GM12878 (cell line): ENCODE data around the gene CMTM3. TPM values are rescaled to one million over a fixed set of nuclear protein-coding genes. Genes with fewer than 3 reads are reported as not detected.

Source experiments
- ATAC-seq: fragments of 200-7000 bp; cut with Tn5 transposase; 3 replicates; pipeline ENCODE4 v1.9.1; 2020; ENCODE audit warnings: mild to moderate bottlenecking, moderate library complexity
- BruUV-seq: library from RNA; stranded (reverse); fragments of 400-500 nt; replicated peaks from 2 replicates; lab custom pipeline; 2021; lab: Mats Ljungman, UMichigan
- CTCF ChIA-PET: fragments of 300-600 bp; sonication (Branson Sonifier 250); formaldehyde crosslinking; extraction: SDS; loops from one replicate; lab custom pipeline; 2021; ENCODE audit warnings: inconsistent platforms; lab: Yijun Ruan, JAX
- POLR2A ChIA-PET: fragments of 350-600 bp; formaldehyde crosslinking; extraction: SDS; loops from one replicate; lab custom pipeline; 2021; ENCODE audit warnings: inconsistent platforms; lab: Charles Lee
- RAD21 ChIA-PET: fragments of 300-600 bp; sonication (Branson Sonifier 250); formaldehyde crosslinking; loops from one replicate; lab custom pipeline; 2023; ENCODE audit warnings: antibody characterized with exemption; ENCODE audit not compliant: unreplicated experiment; lab: Charles Lee
- SMC1A ChIA-PET: fragments of 300-600 bp; sonication (Branson Sonifier 250); formaldehyde crosslinking; loops from one replicate; lab custom pipeline; 2023; ENCODE audit not compliant: unreplicated experiment, uncharacterized antibody; lab: Charles Lee
- DNase-seq: peaks from one replicate; pipeline ENCODE4 v3.0.0-alpha.2; 2011; ENCODE audit warnings: low read depth, low spot score
- FAIRE-seq: peaks from 3 replicates; lab custom pipeline; 2011; peaks lifted over from hg19 to GRCh38; lab: Jason Lieb, UNC
- H2AFZ ChIP-seq: 2 replicates; pipeline ENCODE4 v1.6.0; 2011; ENCODE audit warnings: low read depth, low read length, control low read depth; ENCODE audit not compliant: control insufficient read depth
- H3K27ac ChIP-seq: 2 replicates; pipeline ENCODE4 v1.5.1; 2011; ENCODE audit warnings: control low read depth; ENCODE audit not compliant: control insufficient read depth, insufficient read depth
- H3K27me3 ChIP-seq, 2 experiments: replicated peaks in 1 of 2; 2 replicates each; pipeline versions ENCODE4 v1.6.0 to v1.6.1; 2011; ENCODE audit warnings: low read length in 1 of 2; ENCODE audit not compliant: control insufficient read depth in 2 of 2, insufficient read depth in 2 of 2
- H3K36me3 ChIP-seq, 2 experiments: 2 replicates each; pipeline ENCODE4 v1.5.1; 2011; ENCODE audit warnings: low read length in 1 of 2; ENCODE audit not compliant: control insufficient read depth in 2 of 2, insufficient read depth in 2 of 2
- H3K4me1 ChIP-seq: 2 replicates; pipeline ENCODE4 v1.6.1; 2011; ENCODE audit warnings: mild to moderate bottlenecking, low read length, moderate library complexity, mixed read lengths; ENCODE audit not compliant: control insufficient read depth, insufficient read depth
- H3K4me2 ChIP-seq: 2 replicates; pipeline ENCODE4 v1.6.0; 2011; ENCODE audit warnings: control low read depth; ENCODE audit not compliant: control insufficient read depth, insufficient read depth
- H3K4me3 ChIP-seq: fragments of 200-600 bp; sonication (generic); 2 replicates; pipeline ENCODE4 v1.5.1; 2016
- H3K79me2 ChIP-seq: 2 replicates; pipeline ENCODE4 v1.6.0; 2011; ENCODE audit warnings: low read length; ENCODE audit not compliant: control insufficient read depth, insufficient read depth
- H3K9ac ChIP-seq: 2 replicates; pipeline ENCODE4 v1.8.0; 2011; ENCODE audit warnings: low read length, control low read depth, mixed read lengths; ENCODE audit not compliant: control insufficient read depth, insufficient read depth
- H3K9me3 ChIP-seq: replicated peaks from 3 replicates; pipeline ENCODE4 v1.5.1; 2011; ENCODE audit warnings: mild to moderate bottlenecking, low read length; ENCODE audit not compliant: control insufficient read depth, insufficient read depth
- H4K20me1 ChIP-seq: 2 replicates; pipeline ENCODE4 v1.6.0; 2011; ENCODE audit not compliant: control insufficient read depth, insufficient read depth
- CBFB ChIP-seq: IDR thresholded peaks from 2 replicates; pipeline ENCODE4 v1.6.1; 2016; ENCODE audit warnings: antibody characterized with exemption, low read depth
- CBX3 ChIP-seq: fragments of 200-600 bp; sonication (generic); IDR thresholded peaks from 2 replicates; pipeline ENCODE4 v1.6.1; 2016; ENCODE audit warnings: low read depth, borderline replicate concordance
- CREM ChIP-seq: IDR thresholded peaks from 2 replicates; pipeline ENCODE4 v1.6.1; 2014; ENCODE audit warnings: antibody characterized with exemption, low read depth
- EED ChIP-seq: sonication (generic); IDR thresholded peaks from 2 replicates; pipeline ENCODE4 v1.6.1; 2016; ENCODE audit warnings: antibody characterized with exemption, low read depth
- IKZF2 ChIP-seq, 2 experiments: fragments of 450-650 bp; IDR thresholded peaks; 2 replicates each; pipeline ENCODE4 v1.6.1; 2017; ENCODE audit warnings: mild to moderate bottlenecking in 2 of 2, moderate library complexity in 2 of 2
- MEF2A ChIP-seq: IDR thresholded peaks from 2 replicates; pipeline ENCODE4 v1.6.1; 2011; ENCODE audit warnings: low read depth, mild to moderate bottlenecking, low read length, moderate library complexity; ENCODE audit not compliant: insufficient read depth
- SMAD1 ChIP-seq: fragments of 450-650 bp; IDR thresholded peaks from 2 replicates; pipeline ENCODE4 v1.6.1; 2018; ENCODE audit warnings: mild to moderate bottlenecking, low read depth; ENCODE audit not compliant: partially characterized antibody
- SREBF2 ChIP-seq: IDR thresholded peaks from 2 replicates; pipeline ENCODE4 v1.6.1; 2012; ENCODE audit warnings: mild to moderate bottlenecking, low read length
- STAT3 ChIP-seq: IDR thresholded peaks from 2 replicates; pipeline ENCODE4 v1.6.1; 2011; ENCODE audit warnings: low read depth, low read length, improper control_type of control experiment
- ZNF384 ChIP-seq: IDR thresholded peaks from 2 replicates; pipeline ENCODE4 v1.6.1; 2012; ENCODE audit warnings: low read depth, mild to moderate bottlenecking, low read length, improper control_type of control experiment, borderline replicate concordance
- WGBS: methylation state at CpG from one replicate; pipeline ENCODE4 v1.1.6; 2016; ENCODE audit warnings: low lambda C conversion rate; ENCODE audit not compliant: insufficient replicate concordance, insufficient coverage; ENCODE audit errors: missing lambda C conversion rate; 5-methylcytosine and 5-hydroxymethylcytosine counted together
- in situ Hi-C: fragments of 300-500 bp; cut with MboI; formaldehyde crosslinking; loops from 9 replicates; pipeline ENCODE4 v1.14.3; 2018; ENCODE audit warnings: mixed read lengths
- intact Hi-C: fragments of 100-400 bp; cut with micrococcal nuclease; formaldehyde crosslinking; loops from one replicate; pipeline ENCODE4 v1.14.2; 2022; ENCODE audit not compliant: unreplicated experiment
- polyA plus RNA-seq, 11 experiments: library from polyadenylated mRNA; depleted of rRNA in 4 of 11; unstranded in 6 of 11; stranded (reverse) in 5 of 11; fragments of >200 nt; fragmentation: Nextera tagmentation in 4 of 11; fragmentation: Illumina TruSeq in 1 of 11; extraction: Ambion mirVana in 4 of 11; extraction: Trizol in 1 of 11; gene quantifications; 1 replicate in 1 of 11; 2 replicates in 10 of 11; pipeline versions ENCODE4 v1.2.1 to v1.2.3, GENCODE V29; 2011 to 2016; ENCODE audit warnings: inconsistent platforms in 2 of 11, missing spikeins in 2 of 11, low read depth in 1 of 11
- total RNA-seq, 4 experiments: library from RNA; depleted of rRNA in 3 of 4; stranded (reverse); fragments of >200 nt in 3 of 4; fragmentation: Illumina TruSeq in 1 of 4; extraction: Trizol in 1 of 4; gene quantifications; 2 replicates each; pipeline versions ENCODE4 v1.2.1 to v1.2.3, GENCODE V29; 2013 to 2021
- TF ChIP-seq, protein P1 (sequence below): IDR thresholded peaks from 2 replicates; pipeline ENCODE4 v1.6.1; 2012; ENCODE audit warnings: mild to moderate bottlenecking, low read depth, low read length

Gene CMTM3
- total and polyA plus RNA-seq, 10 of the 15 experiments (the other 5 are each of a cell fraction or from before 2014, with no cell fraction given) = 5.4 to 47.4 (median 28.6) TPM

DNA sequence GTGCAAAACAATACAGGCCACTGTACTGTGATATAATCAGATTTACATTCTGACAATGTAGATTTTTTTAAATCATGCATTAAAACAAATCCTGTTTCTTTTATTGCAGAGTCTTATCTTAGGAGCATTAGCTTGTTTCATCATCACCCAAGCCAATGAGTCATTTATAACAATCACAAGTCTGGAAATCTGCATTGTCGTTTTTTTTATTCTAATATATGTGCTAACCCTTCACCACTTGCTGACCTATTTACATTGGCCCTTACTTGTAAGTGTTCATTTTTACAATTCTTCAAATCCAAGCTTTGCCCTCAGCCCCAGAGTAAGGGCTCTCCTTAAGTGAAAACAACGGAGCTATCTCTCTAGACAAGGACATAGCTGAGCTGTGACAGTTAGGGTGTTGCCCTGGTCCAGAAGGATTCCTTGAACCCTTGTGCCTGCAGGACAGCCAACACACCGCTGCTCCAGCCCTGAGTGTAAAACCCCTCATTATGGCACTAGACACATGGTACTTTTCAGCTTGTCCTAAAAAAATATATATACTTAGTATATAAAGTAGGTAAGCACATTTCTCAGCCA, 34.6 kb upstream of the CMTM3 start:
- RAD21 ChIA-PET = interaction anchor here (0.6 to 1.5 kb wide), 4 partner anchors 11 to 164 kb away, joined by 3 to 4 read pairs (median 4); no protein-coding TSS in a partner anchor
- no peaks in the 10 kb centered on the region for H3K9me3 ChIP-seq
- no peaks in the 10 kb centered on the region for H3K4me1 ChIP-seq
- no peak overlapping the region for H3K4me2 ChIP-seq
- H4K20me1 ChIP-seq = no peaks in the 10 kb centered on the region
- BruUV-seq = no TSS peak
- no peak overlapping the region for H3K4me3 ChIP-seq
- in situ Hi-C loops (no loop called here), intact Hi-C loops (no loop called here)
- ATAC-seq = no peak
- H3K27ac ChIP-seq = no peak overlapping the region
- SMC1A ChIA-PET = interaction anchor here (0.9 kb wide), 1 partner anchor 16 kb away, joined by 4 read pairs; no protein-coding TSS in a partner anchor
- H3K27me3 ChIP-seq = peaks cover 0 to under 1% of the 10 kb centered on the region in 2 experiments; a peak in 1 of 4 replicates
- 43% methylated on average over 3 of the region's 3 CpGs for WGBS
- H3K9ac ChIP-seq = no peak overlapping the region
- peaks cover 0 to 4% of the 10 kb centered on the region in 2 experiments; a peak in 2 of 4 replicates for H3K36me3 ChIP-seq
- no peak overlapping the region for H2AFZ ChIP-seq
- TF ChIP-seq CREM = no peak
- TF ChIP-seq CBX3 = no peak
- no peak for TF ChIP-seq SREBF2
- TF ChIP-seq SMAD1 = no peak
- TF ChIP-seq EED = no peak
- TF ChIP-seq ZNF384 = no peak
- TF ChIP-seq CBFB = no peak
- TF ChIP-seq, protein P1, sequence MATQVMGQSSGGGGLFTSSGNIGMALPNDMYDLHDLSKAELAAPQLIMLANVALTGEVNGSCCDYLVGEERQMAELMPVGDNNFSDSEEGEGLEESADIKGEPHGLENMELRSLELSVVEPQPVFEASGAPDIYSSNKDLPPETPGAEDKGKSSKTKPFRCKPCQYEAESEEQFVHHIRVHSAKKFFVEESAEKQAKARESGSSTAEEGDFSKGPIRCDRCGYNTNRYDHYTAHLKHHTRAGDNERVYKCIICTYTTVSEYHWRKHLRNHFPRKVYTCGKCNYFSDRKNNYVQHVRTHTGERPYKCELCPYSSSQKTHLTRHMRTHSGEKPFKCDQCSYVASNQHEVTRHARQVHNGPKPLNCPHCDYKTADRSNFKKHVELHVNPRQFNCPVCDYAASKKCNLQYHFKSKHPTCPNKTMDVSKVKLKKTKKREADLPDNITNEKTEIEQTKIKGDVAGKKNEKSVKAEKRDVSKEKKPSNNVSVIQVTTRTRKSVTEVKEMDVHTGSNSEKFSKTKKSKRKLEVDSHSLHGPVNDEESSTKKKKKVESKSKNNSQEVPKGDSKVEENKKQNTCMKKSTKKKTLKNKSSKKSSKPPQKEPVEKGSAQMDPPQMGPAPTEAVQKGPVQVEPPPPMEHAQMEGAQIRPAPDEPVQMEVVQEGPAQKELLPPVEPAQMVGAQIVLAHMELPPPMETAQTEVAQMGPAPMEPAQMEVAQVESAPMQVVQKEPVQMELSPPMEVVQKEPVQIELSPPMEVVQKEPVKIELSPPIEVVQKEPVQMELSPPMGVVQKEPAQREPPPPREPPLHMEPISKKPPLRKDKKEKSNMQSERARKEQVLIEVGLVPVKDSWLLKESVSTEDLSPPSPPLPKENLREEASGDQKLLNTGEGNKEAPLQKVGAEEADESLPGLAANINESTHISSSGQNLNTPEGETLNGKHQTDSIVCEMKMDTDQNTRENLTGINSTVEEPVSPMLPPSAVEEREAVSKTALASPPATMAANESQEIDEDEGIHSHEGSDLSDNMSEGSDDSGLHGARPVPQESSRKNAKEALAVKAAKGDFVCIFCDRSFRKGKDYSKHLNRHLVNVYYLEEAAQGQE = no peak
- no peak for TF ChIP-seq MEF2A
- TF ChIP-seq IKZF2 (IDR thresholded peaks at IDR 0.05) = no peak
- no peak for TF ChIP-seq STAT3
- CTCF ChIA-PET = interaction anchor here (0.6 to 2.2 kb wide), 4 partner anchors 20 to 299 kb away, joined by 3 to 11 read pairs (median 4); no protein-coding TSS in a partner anchor
- FAIRE-seq = no peak
- DNase-seq = no peak
- POLR2A ChIA-PET = interaction anchor here (1.7 kb wide), 1 partner anchor 18 kb away, joined by 4 read pairs; the partner anchor contains the start of gene CKLF
- no peaks in the 10 kb centered on the region for H3K79me2 ChIP-seq
